SK-N-MC (cell line): Measurements from ENCODE around the gene GPR119.

Experiments used
- EZH2 ChIP-seq: fragments of 200-600 bp; sonication (generic); IDR thresholded peaks from one replicate; pipeline ENCODE4 v1.6.1; 2017; ENCODE audit warnings: antibody characterized with exemption
- FOXP2 ChIP-seq: optimal IDR thresholded peaks from 2 replicates; pipeline ENCODE3; 2011; ENCODE audit warnings: mild to moderate bottlenecking, moderate library complexity; ENCODE audit not compliant: insufficient read depth; ENCODE audit errors: extremely low read length, control extremely low read depth
- POLR2AphosphoS5 ChIP-seq: IDR thresholded peaks from 2 replicates; pipeline ENCODE4 v1.6.1; 2012; ENCODE audit warnings: mild to moderate bottlenecking, low read depth, low read length, borderline replicate concordance

DNA sequence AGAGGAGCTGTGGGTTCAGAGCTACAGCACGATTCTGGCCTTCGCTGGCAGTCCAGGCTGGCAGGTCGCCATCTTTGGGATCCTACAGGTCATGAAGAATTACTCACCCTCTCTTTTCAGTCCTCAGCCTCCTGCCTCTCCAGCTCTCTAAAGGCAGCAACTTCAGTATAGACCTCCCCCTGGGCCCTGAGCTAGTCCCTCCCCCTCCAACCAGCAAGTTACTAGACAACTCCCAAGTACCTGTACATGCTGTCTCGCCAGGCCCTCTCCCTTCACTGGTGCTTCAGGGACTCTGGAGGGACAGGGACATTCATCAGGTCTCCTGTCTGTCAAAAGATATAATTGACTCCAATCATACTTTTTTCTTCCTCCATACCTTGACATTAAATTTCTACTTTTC, at the start of gene GPR119:
- no peak for TF ChIP-seq POLR2AphosphoS5
- no peak for TF ChIP-seq EZH2
- TF ChIP-seq FOXP2, result no peak
